WERI-Rb-1 (cell line): Measurements from ENCODE around the gene IFI16.
"Not testable (repeated sequence)": the region's sequence is repeated elsewhere in the genome, so short reads cannot be mapped to it uniquely, and the experiment has no call there.

Experiments
- DNase-seq: peaks from one replicate; pipeline ENCODE4 v3.0.0-alpha.2; 2020
- H3K27ac ChIP-seq: fragments of 250-450 bp; sonication (Bioruptor Pico); 2 replicates; pipeline ENCODE4 v1.5.1; 2020; ENCODE audit warnings: mild to moderate bottlenecking, moderate library complexity
- H3K27me3 ChIP-seq: fragments of 250-450 bp; sonication (Bioruptor Pico); 2 replicates; pipeline ENCODE4 v1.5.1; 2021; ENCODE audit warnings: mild to moderate bottlenecking, low read depth, moderate library complexity; ENCODE audit not compliant: insufficient read depth, severe bottlenecking
- H3K36me3 ChIP-seq: fragments of 250-450 bp; sonication (Bioruptor Pico); 2 replicates; pipeline ENCODE4 v1.5.1; 2020; ENCODE audit warnings: mild to moderate bottlenecking, moderate library complexity
- H3K4me3 ChIP-seq: 2 replicates; pipeline ENCODE4 v1.5.1; 2011; ENCODE audit warnings: low read depth, mild to moderate bottlenecking, control low read depth, low read length
- H3K9me3 ChIP-seq: fragments of 250-450 bp; sonication (Bioruptor Pico); 2 replicates; pipeline ENCODE4 v1.5.1; 2021; ENCODE audit warnings: mild to moderate bottlenecking, moderate library complexity; ENCODE audit not compliant: severe bottlenecking
- TF ChIP-seq, protein P1 (sequence below): IDR thresholded peaks from 2 replicates; pipeline ENCODE4 v1.5.1; 2011; ENCODE audit warnings: low read depth, mild to moderate bottlenecking, control low read depth, inconsistent platforms, low read length

IFI16 gene

DNA sequence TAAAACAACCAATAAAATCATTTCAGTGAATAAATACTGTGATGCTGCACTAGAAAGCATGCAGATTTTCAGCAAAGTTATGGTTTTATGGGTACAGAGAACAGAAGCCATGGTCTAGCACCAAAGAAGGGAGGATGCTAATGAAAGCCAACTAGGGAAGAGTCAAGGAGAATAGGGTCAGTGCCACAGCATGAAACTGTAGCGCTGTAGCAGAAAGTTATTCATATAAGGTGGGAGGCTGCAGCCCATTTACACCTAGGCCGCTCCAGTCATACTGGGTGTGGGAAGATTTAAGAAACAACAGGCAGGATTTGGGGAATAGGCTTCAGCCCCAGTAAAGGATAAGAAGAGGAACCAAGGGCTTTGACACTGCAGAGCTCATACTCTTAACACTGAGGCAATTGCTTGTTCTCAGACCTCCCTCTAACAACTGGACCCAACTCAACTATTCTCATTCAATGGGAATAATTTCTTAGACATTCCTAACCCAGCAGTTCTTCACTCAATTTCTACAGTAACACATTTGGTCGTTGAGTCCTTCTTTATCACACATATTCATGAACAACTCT is 4.4 kb downstream of the IFI16 start:
- TF ChIP-seq, protein P1, sequence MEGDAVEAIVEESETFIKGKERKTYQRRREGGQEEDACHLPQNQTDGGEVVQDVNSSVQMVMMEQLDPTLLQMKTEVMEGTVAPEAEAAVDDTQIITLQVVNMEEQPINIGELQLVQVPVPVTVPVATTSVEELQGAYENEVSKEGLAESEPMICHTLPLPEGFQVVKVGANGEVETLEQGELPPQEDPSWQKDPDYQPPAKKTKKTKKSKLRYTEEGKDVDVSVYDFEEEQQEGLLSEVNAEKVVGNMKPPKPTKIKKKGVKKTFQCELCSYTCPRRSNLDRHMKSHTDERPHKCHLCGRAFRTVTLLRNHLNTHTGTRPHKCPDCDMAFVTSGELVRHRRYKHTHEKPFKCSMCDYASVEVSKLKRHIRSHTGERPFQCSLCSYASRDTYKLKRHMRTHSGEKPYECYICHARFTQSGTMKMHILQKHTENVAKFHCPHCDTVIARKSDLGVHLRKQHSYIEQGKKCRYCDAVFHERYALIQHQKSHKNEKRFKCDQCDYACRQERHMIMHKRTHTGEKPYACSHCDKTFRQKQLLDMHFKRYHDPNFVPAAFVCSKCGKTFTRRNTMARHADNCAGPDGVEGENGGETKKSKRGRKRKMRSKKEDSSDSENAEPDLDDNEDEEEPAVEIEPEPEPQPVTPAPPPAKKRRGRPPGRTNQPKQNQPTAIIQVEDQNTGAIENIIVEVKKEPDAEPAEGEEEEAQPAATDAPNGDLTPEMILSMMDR, result no peak
- H3K36me3 ChIP-seq, result no peaks in the 10 kb centered on the region
- no peaks in the 10 kb centered on the region for H3K9me3 ChIP-seq
- no peak overlapping the region for H3K4me3 ChIP-seq
- no peak overlapping the region for H3K27ac ChIP-seq
- no peak for DNase-seq
- H3K27me3 ChIP-seq, result peaks cover 96% of the 10 kb centered on the region

DNA sequence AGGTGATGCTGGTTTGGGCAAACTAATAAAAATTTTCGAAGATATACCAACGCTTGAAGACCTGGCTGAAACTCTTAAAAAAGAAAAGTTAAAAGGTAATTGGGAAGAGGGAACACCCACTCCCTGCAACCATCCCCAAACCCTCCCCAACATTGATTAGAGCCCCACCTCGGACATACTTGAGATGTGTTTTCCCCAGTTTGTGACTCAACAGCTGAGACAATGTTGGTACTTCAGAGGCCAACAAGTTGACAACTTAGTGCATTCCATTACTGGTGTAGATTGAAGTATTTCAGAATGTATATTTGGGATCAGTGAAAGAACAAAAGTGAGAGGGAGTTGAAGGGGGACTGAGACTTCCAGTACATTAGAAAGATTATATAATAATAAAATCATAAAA is 5.1 kb downstream of the IFI16 start:
- Histone ChIP-seq H3K36me3 (no peaks in the 10 kb centered on the region), H3K4me3 (no peak overlapping the region), H3K9me3 (no peaks in the 10 kb centered on the region), H3K27me3 (peaks cover 94% of the 10 kb centered on the region), H3K27ac (no peak overlapping the region)
- TF ChIP-seq, protein P1, result no peak
- DNase-seq, result no peak

DNA sequence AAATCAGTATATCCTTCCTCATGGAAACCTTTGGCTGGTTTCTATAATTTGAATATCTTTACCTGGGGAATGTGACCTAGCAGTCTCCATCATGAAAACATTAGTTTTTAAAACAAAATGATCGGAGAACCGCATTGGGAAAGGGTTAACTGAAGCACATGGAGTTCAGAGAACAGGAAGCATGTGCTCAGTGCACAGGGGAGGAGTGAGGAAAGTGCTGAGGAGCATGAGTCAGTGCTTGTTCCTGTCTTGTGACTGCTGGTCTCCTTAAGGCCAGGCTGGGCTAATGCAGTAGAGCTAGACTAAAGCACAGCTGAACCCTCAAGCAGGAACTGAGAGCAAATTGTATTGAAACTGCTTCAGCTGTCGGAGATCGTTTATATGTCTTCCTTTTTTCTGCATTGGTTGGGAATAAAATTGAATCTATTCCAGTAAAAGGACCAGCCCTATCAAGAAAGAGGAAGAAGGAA is 5.8 kb downstream of the IFI16 start:
- TF ChIP-seq, protein P1, result no peak
- Histone ChIP-seq H3K27ac (no peak overlapping the region), H3K9me3 (no peaks in the 10 kb centered on the region), H3K4me3 (no peak overlapping the region), H3K27me3 (peaks cover 94% of the 10 kb centered on the region), H3K36me3 (no peaks in the 10 kb centered on the region)
- no peak for DNase-seq

DNA sequence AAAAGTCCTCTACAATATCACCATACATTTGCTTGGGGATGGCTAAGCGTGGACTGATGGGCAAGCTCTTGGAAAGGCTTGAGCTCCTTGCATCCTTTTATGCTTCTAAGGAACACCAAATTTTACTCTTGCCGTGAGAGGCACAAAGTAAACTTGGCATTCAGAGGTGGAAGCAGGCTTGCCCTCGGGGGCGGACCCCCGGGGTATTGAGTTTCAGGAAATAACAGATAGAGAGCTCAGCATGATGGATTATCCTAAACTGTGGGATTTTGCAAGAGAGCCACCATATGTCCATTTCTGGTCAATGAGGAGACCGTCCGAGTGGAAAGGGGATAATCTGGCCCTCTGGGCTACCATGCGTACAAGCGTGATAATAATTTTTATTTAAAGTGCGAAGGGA is 14.0 kb downstream of the IFI16 start:
- H3K36me3 ChIP-seq, result no peaks in the 10 kb centered on the region
- no peak overlapping the region for H3K27ac ChIP-seq

DNA sequence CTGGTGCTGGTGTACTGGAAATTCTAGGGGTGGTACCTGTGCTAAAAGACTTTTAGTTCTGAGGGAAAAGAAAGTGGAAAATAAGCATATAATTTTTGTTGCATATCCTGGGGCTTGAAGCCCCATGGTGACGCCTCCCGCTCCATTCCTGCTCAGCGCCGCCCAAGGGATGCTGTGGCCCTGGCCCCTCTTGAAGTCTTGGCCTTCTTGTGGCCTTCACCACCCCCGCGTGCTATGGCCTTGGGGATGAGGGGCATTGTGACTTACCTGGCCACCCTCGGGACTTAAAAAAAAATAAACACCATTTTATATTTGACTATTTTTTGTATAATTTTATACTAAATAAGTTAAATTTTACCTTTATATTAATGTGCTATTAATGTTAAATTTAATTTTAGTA is 15.3 kb downstream of the IFI16 start:
- Histone ChIP-seq H3K4me3 (no peak overlapping the region), H3K9me3 (peaks cover 6% of the 10 kb centered on the region), H3K36me3 (no peaks in the 10 kb centered on the region), H3K27me3 (peaks cover 87% of the 10 kb centered on the region), H3K27ac (no peak overlapping the region)
- TF ChIP-seq, protein P1, result no peak
- no peak for DNase-seq

More for the DNA sequence above, 14.0 kb downstream of the IFI16 start:
- Histone ChIP-seq H3K9me3 (peaks cover 6% of the 10 kb centered on the region), H3K27me3 (peaks cover 90% of the 10 kb centered on the region), H3K4me3 (no peak overlapping the region)
- no peak for DNase-seq
- TF ChIP-seq, protein P1, result no peak

DNA sequence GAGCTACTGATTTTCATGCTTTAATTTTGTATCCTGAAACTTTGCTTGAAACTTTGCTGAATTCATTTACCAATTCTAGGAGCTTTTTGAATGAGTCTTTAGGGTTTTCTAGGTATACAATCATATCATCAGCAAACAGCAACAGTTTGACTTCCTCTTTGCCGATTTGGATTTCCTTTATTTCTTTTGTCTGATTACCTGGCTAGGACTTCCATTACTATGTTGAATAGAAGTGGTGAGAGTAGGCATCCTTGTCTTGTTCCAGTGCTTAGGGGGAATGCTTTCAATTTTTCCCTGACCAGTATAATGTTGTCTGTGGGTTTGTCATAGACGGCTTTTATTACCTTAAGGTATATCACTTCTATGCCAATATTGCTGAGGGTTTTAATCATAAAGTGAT is 17.1 kb downstream of the IFI16 start:
- H3K4me3 ChIP-seq, DNase-seq, H3K36me3 ChIP-seq, H3K27ac ChIP-seq, H3K9me3 ChIP-seq: not testable (repeated sequence)
- H3K27me3 ChIP-seq, result peaks cover 87% of the 10 kb centered on the region
